HG03575 (cell line): ENCODE results near the gene GLB1L3.
"Not testable (repeated sequence)": the region's sequence is repeated elsewhere in the genome, so short reads cannot be mapped to it uniquely, and the experiment has no call there.

Experiments used
- ATAC-seq: cut with Tn5 transposase; IDR thresholded peaks from one replicate; pipeline ENCODE4 v1.9.1; 2021; ENCODE audit not compliant: unreplicated experiment, insufficient number of reproducible peaks, low FRiP score; ENCODE audit errors: extremely low read depth

GLB1L3 gene

GRCh38 chr11:134272381-134273316 lies 3.5 kb upstream of the GLB1L3 start:
- no peak for ATAC-seq

GRCh38 chr11:134273317-134273712 lies 2.9 kb upstream of the GLB1L3 start:
- ATAC-seq, result no peak

GRCh38 chr11:134275188-134275533 lies 1.0 kb upstream of the GLB1L3 start:
- ATAC-seq, result no peak

- ATAC-seq, result no peak
Measured at GRCh38 chr11:134276396-134277182, 410 bp downstream of the GLB1L3 start.

- ATAC-seq, result no peak
Measured at GRCh38 chr11:134277183-134278001, 1.2 kb downstream of the GLB1L3 start.

- no peak for ATAC-seq
Measured at GRCh38 chr11:134278356-134278755, 2.2 kb downstream of the GLB1L3 start.

- ATAC-seq, result not testable (repeated sequence)
Measured at GRCh38 chr11:134281635-134282034, 5.5 kb downstream of the GLB1L3 start.

GRCh38 chr11:134282121-134283045 lies 6.2 kb downstream of the GLB1L3 start:
- no peak for ATAC-seq

GRCh38 chr11:134283461-134284230 lies 7.5 kb downstream of the GLB1L3 start:
- ATAC-seq, result no peak

GRCh38 chr11:134284349-134284748 lies 8.2 kb downstream of the GLB1L3 start:
- ATAC-seq, result not testable (repeated sequence)

- no peak for ATAC-seq
Measured at GRCh38 chr11:134287561-134287960, 11.4 kb downstream of the GLB1L3 start.

- ATAC-seq, result no peak
Measured at GRCh38 chr11:134288486-134288885, 12.3 kb downstream of the GLB1L3 start.

GRCh38 chr11:134289167-134289566 lies 13.0 kb downstream of the GLB1L3 start:
- ATAC-seq, result no peak

- ATAC-seq, result no peak
Measured at GRCh38 chr11:134289789-134290188, 13.6 kb downstream of the GLB1L3 start.

- ATAC-seq, result no peak
Measured at GRCh38 chr11:134290646-134291045, 14.5 kb downstream of the GLB1L3 start.

GRCh38 chr11:134291196-134291595 lies 15.0 kb downstream of the GLB1L3 start:
- ATAC-seq, result no peak

GRCh38 chr11:134292661-134293060 lies 16.5 kb downstream of the GLB1L3 start:
- no peak for ATAC-seq
